Muscle layer of duodenum (tissue), 2 donors: Measurements from ENCODE around the gene RALGAPA2.

ENCODE experiments used
- H3K27ac ChIP-seq: one replicate; pipeline ENCODE4 v1.7.0; 2013; ENCODE audit warnings: mild to moderate bottlenecking, low read length
- H3K27me3 ChIP-seq: one replicate; pipeline ENCODE4 v1.7.0; 2013; ENCODE audit warnings: low read depth, mild to moderate bottlenecking, control low read depth, low read length
- H3K36me3 ChIP-seq, 2 donors: one replicate each; pipeline ENCODE4 v1.7.0; 2013; ENCODE audit warnings: low read length in 2 of 2, control low read depth in 1 of 2, mild to moderate bottlenecking in 1 of 2; ENCODE audit not compliant: insufficient read depth in 2 of 2, control insufficient read depth in 1 of 2
- H3K4me1 ChIP-seq, 2 donors: one replicate each; pipeline ENCODE4 v1.7.0; 2013; ENCODE audit warnings: low read length in 2 of 2, mild to moderate bottlenecking in 2 of 2, control low read depth in 1 of 2, moderate library complexity in 1 of 2; ENCODE audit not compliant: insufficient read depth in 2 of 2, control insufficient read depth in 1 of 2
- H3K4me3 ChIP-seq, 2 donors: one replicate each; pipeline ENCODE4 v1.7.0; 2013; ENCODE audit warnings: low read length in 2 of 2, low read depth in 1 of 2, mild to moderate bottlenecking in 1 of 2
- H3K9me3 ChIP-seq, 2 donors: one replicate each; pipeline ENCODE4 v1.7.0; 2013; ENCODE audit warnings: low read length in 2 of 2, control low read depth in 1 of 2, mild to moderate bottlenecking in 1 of 2; ENCODE audit not compliant: control insufficient read depth in 1 of 2
- donor health status: healthy.

The RALGAPA2 gene

GRCh38 chr20:20477444-20478041 lies 234.9 kb downstream of the RALGAPA2 start:
- H3K9me3 ChIP-seq, result no peaks in the 10 kb centered on the region
- H3K27me3 ChIP-seq, result no peaks in the 10 kb centered on the region
- H3K4me3 ChIP-seq, result no peak overlapping the region
- H3K36me3 ChIP-seq, result peaks cover 0 to 3% of the 10 kb centered on the region in 2 donors
- no peaks in the 10 kb centered on the region for H3K4me1 ChIP-seq
- no peak overlapping the region for H3K27ac ChIP-seq

- no peaks in the 10 kb centered on the region for H3K27me3 ChIP-seq
- H3K9me3 ChIP-seq, result no peaks in the 10 kb centered on the region
- H3K4me1 ChIP-seq, result no peaks in the 10 kb centered on the region
- H3K36me3 ChIP-seq, result peaks cover 0 to 3% of the 10 kb centered on the region in 2 donors
- H3K27ac ChIP-seq, result no peak overlapping the region
- no peak overlapping the region for H3K4me3 ChIP-seq
Observed at GRCh38 chr20:20476504-20476903, 235.9 kb downstream of the RALGAPA2 start.

DNA sequence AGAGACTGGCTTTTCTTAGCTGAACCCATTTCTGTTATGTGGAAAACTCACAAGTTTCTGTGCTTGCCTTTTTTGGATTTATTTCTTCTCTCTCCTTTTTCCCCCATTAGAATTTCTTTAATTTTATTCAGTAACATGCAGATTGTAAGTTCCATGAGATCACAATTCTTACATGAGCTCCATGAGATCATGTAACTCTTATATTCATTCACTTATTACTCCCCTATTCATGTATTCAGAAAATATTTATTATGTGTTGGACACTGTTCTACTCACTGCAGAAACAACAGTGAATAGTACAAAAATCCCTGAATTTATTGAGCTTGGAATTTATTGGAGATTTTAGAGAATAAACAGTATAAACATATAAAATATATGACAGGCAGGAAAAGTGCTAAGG lies 238.8 kb downstream of the RALGAPA2 start:
- Histone ChIP-seq H3K4me3 (no peak overlapping the region), H3K36me3 (peaks cover 0 to 5% of the 10 kb centered on the region in 2 donors)

DNA sequence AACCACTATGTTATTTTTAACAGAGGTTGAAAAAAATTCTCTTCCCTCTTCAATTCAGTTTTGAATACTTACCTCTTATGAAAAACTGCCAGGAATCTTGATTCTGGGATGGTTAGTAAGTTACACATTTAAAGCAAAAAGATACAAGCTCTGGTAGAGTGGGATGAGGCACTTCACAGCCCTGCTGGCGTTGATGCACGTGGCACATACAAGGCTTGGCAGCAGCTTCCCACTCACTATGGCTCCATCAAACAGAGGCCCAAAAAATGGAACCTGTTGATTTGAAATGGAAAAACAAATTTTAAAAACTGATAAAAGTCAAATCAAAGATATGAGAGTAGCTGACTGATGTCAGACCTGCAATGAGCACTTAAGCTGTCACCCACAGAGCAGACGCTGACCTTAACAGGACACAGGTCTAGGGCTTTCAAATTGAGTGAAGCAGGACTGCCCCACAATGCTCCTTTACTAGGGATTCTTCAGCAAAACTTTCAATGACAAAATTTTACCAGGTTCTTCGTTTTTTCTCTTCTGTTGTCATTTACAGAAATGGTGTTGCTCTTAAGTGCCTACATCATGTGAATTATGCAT lies 239.7 kb downstream of the RALGAPA2 start:
- Histone ChIP-seq H3K27me3 (no peaks in the 10 kb centered on the region), H3K4me1 (no peaks in the 10 kb centered on the region), H3K36me3 (peaks cover 0 to 12% of the 10 kb centered on the region in 2 donors), H3K4me3 (no peak overlapping the region), H3K9me3 (no peaks in the 10 kb centered on the region), H3K27ac (no peak overlapping the region)

More for the DNA sequence above, 238.8 kb downstream of the RALGAPA2 start:
- Histone ChIP-seq H3K9me3 (no peaks in the 10 kb centered on the region), H3K27me3 (no peaks in the 10 kb centered on the region), H3K4me1 (no peaks in the 10 kb centered on the region), H3K27ac (no peak overlapping the region)

GRCh38 chr20:20466341-20466879 lies 246.0 kb downstream of the RALGAPA2 start:
- Histone ChIP-seq H3K4me3 (no peak overlapping the region), H3K27me3 (no peaks in the 10 kb centered on the region), H3K9me3 (no peaks in the 10 kb centered on the region), H3K27ac (no peak overlapping the region), H3K4me1 (no peaks in the 10 kb centered on the region), H3K36me3 (peaks cover 0 to 8% of the 10 kb centered on the region in 2 donors)

DNA sequence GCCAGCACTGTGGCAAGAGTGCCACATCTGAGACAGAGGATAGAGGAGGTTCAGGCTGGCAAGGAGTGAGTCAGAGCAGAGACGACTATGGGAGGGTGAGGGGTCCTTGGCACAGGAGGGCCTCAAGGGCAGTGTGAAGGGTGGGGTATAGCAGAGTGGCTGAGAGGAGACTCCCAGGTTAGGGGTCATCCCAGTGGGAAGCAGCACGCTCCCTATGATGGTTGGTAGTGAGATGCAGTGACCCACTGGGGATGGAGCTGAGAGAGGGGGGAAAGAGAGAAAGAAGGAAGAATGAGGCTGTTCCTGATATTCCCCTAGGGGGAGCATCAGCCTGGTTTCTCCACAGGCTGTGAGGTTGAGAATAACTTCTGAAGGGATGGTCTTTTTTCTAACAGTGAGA lies 247.2 kb downstream of the RALGAPA2 start:
- no peak overlapping the region for H3K4me3 ChIP-seq
- no peaks in the 10 kb centered on the region for H3K4me1 ChIP-seq
- H3K36me3 ChIP-seq, result peaks cover 0 to 8% of the 10 kb centered on the region in 2 donors
- H3K9me3 ChIP-seq, result no peaks in the 10 kb centered on the region
- H3K27me3 ChIP-seq, result no peaks in the 10 kb centered on the region
- no peak overlapping the region for H3K27ac ChIP-seq

GRCh38 chr20:20463933-20464374 lies 248.5 kb downstream of the RALGAPA2 start:
- no peaks in the 10 kb centered on the region for H3K9me3 ChIP-seq
- peaks cover 0 to 8% of the 10 kb centered on the region in 2 donors for H3K36me3 ChIP-seq
- no peak overlapping the region for H3K27ac ChIP-seq
- no peaks in the 10 kb centered on the region for H3K27me3 ChIP-seq
- H3K4me3 ChIP-seq, result no peak overlapping the region
- no peaks in the 10 kb centered on the region for H3K4me1 ChIP-seq

- Histone ChIP-seq H3K27me3 (no peaks in the 10 kb centered on the region), H3K36me3 (peaks cover 4 to 7% of the 10 kb centered on the region in 2 donors), H3K4me1 (no peaks in the 10 kb centered on the region), H3K4me3 (no peak overlapping the region), H3K9me3 (no peaks in the 10 kb centered on the region), H3K27ac (no peak overlapping the region)
Observed at GRCh38 chr20:20462185-20462584, 250.3 kb downstream of the RALGAPA2 start.

DNA sequence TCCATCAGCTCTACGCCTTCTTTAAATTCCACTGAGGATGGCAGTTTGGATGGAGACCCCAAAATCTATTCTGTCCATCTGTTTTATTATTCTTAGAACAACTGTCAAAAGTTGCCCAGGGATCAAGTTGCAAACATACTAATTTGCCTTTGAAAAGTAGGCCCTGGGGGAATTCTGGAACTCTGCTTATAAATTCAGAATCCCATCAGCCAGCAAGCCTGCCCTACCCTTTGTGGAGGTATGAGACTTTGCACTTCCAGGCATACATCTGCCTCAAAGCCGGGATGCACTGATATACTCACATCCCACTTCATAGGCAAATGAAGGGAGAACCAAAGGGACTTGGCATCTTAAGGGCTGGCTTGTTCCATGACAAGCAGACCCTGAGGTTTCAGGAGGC lies 250.9 kb downstream of the RALGAPA2 start:
- Histone ChIP-seq H3K4me3 (no peak overlapping the region), H3K36me3 (peaks cover 4 to 7% of the 10 kb centered on the region in 2 donors), H3K27me3 (no peaks in the 10 kb centered on the region), H3K27ac (no peak overlapping the region), H3K4me1 (no peaks in the 10 kb centered on the region), H3K9me3 (no peaks in the 10 kb centered on the region)

- Histone ChIP-seq H3K27me3 (no peaks in the 10 kb centered on the region), H3K36me3 (peaks cover 4 to 12% of the 10 kb centered on the region in 2 donors), H3K27ac (no peak overlapping the region), H3K9me3 (no peaks in the 10 kb centered on the region), H3K4me3 (no peak overlapping the region), H3K4me1 (no peaks in the 10 kb centered on the region)
Observed at GRCh38 chr20:20459726-20460125, 252.7 kb downstream of the RALGAPA2 start.

GRCh38 chr20:20457392-20458126 lies 254.9 kb downstream of the RALGAPA2 start:
- no peak overlapping the region for H3K4me3 ChIP-seq
- peaks cover 0 to 2% of the 10 kb centered on the region in 2 donors for H3K4me1 ChIP-seq
- no peaks in the 10 kb centered on the region for H3K27me3 ChIP-seq
- peaks cover 4 to 12% of the 10 kb centered on the region in 2 donors for H3K36me3 ChIP-seq
- no peaks in the 10 kb centered on the region for H3K9me3 ChIP-seq
- no peak overlapping the region for H3K27ac ChIP-seq
